Mononuclear cell (primary cell): ENCODE results near the gene STAB2. TPM values are rescaled to one million over a fixed set of nuclear protein-coding genes. Genes with fewer than 3 reads are reported as not detected.

Source experiments
- H3K27me3 ChIP-seq: 2 replicates; pipeline ENCODE4 v1.6.0; 2011; ENCODE audit warnings: low read length, control low read depth; ENCODE audit not compliant: insufficient read depth
- H3K4me1 ChIP-seq: 2 replicates; pipeline ENCODE4 v1.5.1; 2011; ENCODE audit warnings: mild to moderate bottlenecking, low read length, control low read depth; ENCODE audit not compliant: insufficient read depth
- H3K4me3 ChIP-seq: 2 replicates; pipeline ENCODE4 v1.5.1; 2011; ENCODE audit warnings: mild to moderate bottlenecking, low read length, moderate library complexity
- H3K9me3 ChIP-seq: 2 replicates; pipeline ENCODE4 v1.5.1; 2011; ENCODE audit warnings: low read depth, mild to moderate bottlenecking, control low read depth, low read length
- total RNA-seq: library from RNA; depleted of rRNA; stranded (reverse); fragments of >200 nt; gene quantifications from one replicate; pipeline ENCODE4 v1.2.3, GENCODE V29; 2012

STAB2 gene
- total RNA-seq, 1 donor: not detected

DNA sequence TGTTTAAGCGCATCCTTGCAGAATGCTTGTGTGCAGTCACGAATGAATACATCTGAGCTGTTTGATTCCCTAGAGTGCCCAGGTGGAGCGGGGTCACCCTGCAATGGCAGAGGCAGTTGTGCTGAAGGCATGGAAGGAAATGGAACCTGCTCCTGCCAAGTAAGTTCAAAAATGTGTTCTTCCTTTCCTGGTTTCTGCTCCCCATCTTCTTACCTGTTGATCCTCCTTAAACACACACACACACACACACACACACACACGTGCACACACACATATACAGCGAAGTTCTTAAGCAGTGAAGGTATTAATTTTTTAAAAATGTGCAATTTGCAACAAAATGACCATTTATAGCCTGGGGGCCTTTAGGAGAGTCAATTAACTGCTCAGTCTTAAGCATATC lies 33.3 kb downstream of the STAB2 start:
- Histone ChIP-seq H3K4me3 (no peak overlapping the region), H3K4me1 (no peaks in the 10 kb centered on the region), H3K27me3 (no peaks in the 10 kb centered on the region), H3K9me3 (no peaks in the 10 kb centered on the region)

DNA sequence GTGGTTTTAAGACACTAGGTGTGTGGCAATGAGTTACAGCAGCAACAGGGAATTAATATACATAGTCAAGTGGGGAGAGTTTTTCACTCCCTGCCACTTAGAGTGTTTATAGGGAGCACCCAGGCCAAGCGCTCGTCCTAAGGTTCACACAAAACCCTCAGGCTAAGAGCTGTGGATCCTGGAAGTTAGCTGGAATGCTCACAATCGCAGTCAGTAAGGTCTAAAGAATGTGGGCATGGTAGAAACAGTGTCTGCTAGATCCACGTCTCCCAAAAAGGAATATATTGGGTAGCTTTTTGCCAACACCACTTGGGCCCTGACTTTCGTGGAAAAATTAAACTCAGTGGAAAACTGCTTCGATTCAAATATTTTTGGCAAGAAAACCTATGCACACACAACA lies 36.6 kb downstream of the STAB2 start:
- Histone ChIP-seq H3K27me3 (no peaks in the 10 kb centered on the region), H3K4me1 (no peaks in the 10 kb centered on the region), H3K4me3 (no peak overlapping the region), H3K9me3 (no peaks in the 10 kb centered on the region)

- no peak overlapping the region for H3K4me3 ChIP-seq
- no peaks in the 10 kb centered on the region for H3K9me3 ChIP-seq
- no peaks in the 10 kb centered on the region for H3K27me3 ChIP-seq
- no peaks in the 10 kb centered on the region for H3K4me1 ChIP-seq
These were observed 39.4 kb downstream of the STAB2 start for GRCh38 chr12:103626498-103626897.

- H3K4me1 ChIP-seq: no peaks in the 10 kb centered on the region
- H3K9me3 ChIP-seq: no peaks in the 10 kb centered on the region
- no peaks in the 10 kb centered on the region for H3K27me3 ChIP-seq
- H3K4me3 ChIP-seq: no peak overlapping the region
These were observed 40.2 kb downstream of the STAB2 start for GRCh38 chr12:103627189-103627855.

DNA sequence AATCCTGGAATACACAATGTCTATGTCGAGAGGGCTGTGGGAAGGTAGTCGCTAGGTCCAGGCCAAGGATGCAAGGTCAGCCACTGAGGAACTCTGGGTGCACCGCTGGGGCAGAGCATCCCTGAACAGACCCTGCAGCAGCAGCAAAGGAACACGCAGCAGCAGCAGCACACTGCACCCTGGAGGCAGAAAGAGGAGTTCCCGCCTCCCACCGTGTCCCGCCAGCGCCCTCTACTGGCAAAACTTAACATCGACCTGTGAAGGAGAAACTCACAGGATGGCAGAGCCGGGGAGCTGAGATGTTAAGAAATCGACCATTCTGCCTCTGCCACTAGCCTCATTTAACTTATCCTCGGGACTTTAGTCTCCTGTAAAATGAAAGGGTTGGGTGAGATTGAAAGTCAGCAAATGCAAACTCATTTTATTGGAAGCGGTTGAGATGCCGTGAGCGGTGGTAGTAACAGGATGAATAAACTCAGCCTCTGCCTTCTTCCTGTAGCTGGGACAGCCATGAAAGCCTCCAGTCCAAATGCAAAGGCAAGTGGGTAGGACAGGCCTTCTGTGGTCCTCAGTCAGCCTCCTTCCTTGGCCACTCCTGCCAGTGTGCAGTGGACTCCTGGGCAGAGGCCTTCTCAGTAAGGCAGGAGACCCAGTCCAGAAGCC lies 45.6 kb downstream of the STAB2 start:
- Histone ChIP-seq H3K9me3 (no peaks in the 10 kb centered on the region), H3K4me1 (no peaks in the 10 kb centered on the region), H3K27me3 (no peaks in the 10 kb centered on the region), H3K4me3 (no peak overlapping the region)

- no peaks in the 10 kb centered on the region for H3K9me3 ChIP-seq
- H3K4me3 ChIP-seq: no peak overlapping the region
- H3K4me1 ChIP-seq: no peaks in the 10 kb centered on the region
- no peaks in the 10 kb centered on the region for H3K27me3 ChIP-seq
These were observed 47.7 kb downstream of the STAB2 start for GRCh38 chr12:103634732-103635131.

GRCh38 chr12:103635419-103635818 lies 48.3 kb downstream of the STAB2 start:
- no peaks in the 10 kb centered on the region for H3K9me3 ChIP-seq
- no peaks in the 10 kb centered on the region for H3K4me1 ChIP-seq
- H3K27me3 ChIP-seq: no peaks in the 10 kb centered on the region
- H3K4me3 ChIP-seq: no peak overlapping the region

DNA sequence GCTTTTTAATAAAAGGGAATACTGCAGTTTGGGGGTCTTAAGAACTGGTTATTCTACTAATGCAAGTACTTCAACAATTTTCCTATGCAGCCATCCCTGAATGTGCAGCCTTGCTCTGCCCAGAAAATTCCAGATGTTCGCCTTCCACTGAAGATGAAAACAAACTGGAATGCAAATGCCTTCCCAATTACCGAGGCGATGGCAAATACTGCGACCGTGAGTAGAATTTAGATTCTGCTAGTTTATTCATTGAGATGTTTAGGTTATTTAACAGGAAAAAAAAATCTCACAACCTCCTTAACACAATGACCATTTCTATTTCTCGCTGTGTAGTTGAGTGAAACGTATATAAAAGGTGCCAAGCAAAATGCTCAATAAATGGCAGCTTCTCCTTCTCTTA lies 49.9 kb downstream of the STAB2 start:
- Histone ChIP-seq H3K9me3 (no peaks in the 10 kb centered on the region), H3K4me1 (no peaks in the 10 kb centered on the region), H3K27me3 (no peaks in the 10 kb centered on the region), H3K4me3 (no peak overlapping the region)

DNA sequence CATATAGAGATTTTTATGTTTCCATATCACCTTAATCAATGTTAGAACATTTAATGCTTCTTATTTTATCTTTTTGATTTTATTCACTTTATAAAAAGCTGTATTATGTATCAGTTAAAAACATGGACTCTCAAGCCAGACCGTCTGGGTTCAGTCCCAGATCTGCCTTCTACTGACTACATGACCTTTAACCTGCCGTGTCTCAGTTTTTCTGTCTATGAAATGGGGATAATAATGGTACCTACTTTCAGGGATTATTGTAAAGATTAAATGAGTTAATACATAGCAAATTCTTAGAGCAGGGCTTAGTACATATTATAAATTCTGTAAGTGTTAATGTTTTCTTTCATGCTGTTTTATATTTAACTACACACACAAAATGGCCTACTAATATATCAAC lies 50.4 kb downstream of the STAB2 start:
- H3K4me3 ChIP-seq: no peak overlapping the region
- no peaks in the 10 kb centered on the region for H3K4me1 ChIP-seq
- H3K27me3 ChIP-seq: no peaks in the 10 kb centered on the region
- H3K9me3 ChIP-seq: no peaks in the 10 kb centered on the region

- H3K4me3 ChIP-seq: no peak overlapping the region
- H3K27me3 ChIP-seq: no peaks in the 10 kb centered on the region
- no peaks in the 10 kb centered on the region for H3K4me1 ChIP-seq
- H3K9me3 ChIP-seq: no peaks in the 10 kb centered on the region
These were observed 52.9 kb downstream of the STAB2 start for GRCh38 chr12:103639983-103640382.

DNA sequence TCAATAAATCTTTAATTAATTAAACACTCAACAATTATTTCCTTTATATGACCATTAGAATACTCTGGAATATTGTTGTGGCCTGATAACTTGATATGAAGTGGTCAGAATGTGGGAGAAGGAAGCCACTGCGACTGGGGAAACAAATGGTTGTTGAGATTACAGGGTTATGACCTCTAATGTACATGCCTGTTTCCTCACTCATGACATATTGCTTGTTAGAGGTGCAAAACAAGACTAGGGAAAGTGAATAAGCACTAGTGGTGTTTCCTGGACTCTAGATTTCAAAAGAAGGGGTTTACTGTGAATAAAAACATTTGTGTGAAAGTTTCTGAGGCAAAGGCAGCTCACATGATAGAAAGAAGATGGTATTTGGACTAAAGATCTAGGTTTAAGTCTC lies 53.3 kb downstream of the STAB2 start:
- Histone ChIP-seq H3K9me3 (no peaks in the 10 kb centered on the region), H3K27me3 (no peaks in the 10 kb centered on the region), H3K4me1 (no peaks in the 10 kb centered on the region), H3K4me3 (no peak overlapping the region)

GRCh38 chr12:103640831-103641230 lies 53.8 kb downstream of the STAB2 start:
- no peaks in the 10 kb centered on the region for H3K27me3 ChIP-seq

GRCh38 chr12:103642240-103642864 lies 55.3 kb downstream of the STAB2 start:
- H3K27me3 ChIP-seq: no peaks in the 10 kb centered on the region
- H3K9me3 ChIP-seq: no peaks in the 10 kb centered on the region
- no peak overlapping the region for H3K4me3 ChIP-seq
- no peaks in the 10 kb centered on the region for H3K4me1 ChIP-seq

More at GRCh38 chr12:103640831-103641230, 53.8 kb downstream of the STAB2 start:
- no peaks in the 10 kb centered on the region for H3K9me3 ChIP-seq
- H3K4me3 ChIP-seq: no peak overlapping the region
- no peaks in the 10 kb centered on the region for H3K4me1 ChIP-seq

GRCh38 chr12:103645202-103645601 lies 58.1 kb downstream of the STAB2 start:
- H3K27me3 ChIP-seq: no peaks in the 10 kb centered on the region
- no peaks in the 10 kb centered on the region for H3K4me1 ChIP-seq
- no peaks in the 10 kb centered on the region for H3K9me3 ChIP-seq
- H3K4me3 ChIP-seq: no peak overlapping the region

DNA sequence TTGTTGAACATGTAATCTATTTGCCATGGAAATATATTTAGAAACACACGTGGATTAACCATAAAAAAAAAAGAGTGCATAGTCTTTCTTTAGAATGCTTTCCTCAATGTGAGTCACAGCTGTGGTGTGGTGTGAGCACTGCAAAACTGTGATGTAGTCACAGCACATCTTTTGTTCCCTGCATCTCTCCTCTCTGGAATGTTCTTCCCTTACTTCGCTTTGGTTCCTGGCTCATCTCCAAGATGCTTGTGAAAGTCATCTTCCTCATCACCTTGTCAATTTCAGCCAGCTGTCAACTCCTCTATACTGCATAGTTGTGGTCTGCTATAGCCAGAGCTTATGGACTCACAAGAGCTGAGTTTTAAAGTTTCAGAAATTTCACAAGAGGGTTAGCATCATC lies 60.2 kb downstream of the STAB2 start:
- no peak overlapping the region for H3K4me3 ChIP-seq
- H3K27me3 ChIP-seq: no peaks in the 10 kb centered on the region
- H3K9me3 ChIP-seq: no peaks in the 10 kb centered on the region
- H3K4me1 ChIP-seq: no peaks in the 10 kb centered on the region

GRCh38 chr12:103652808-103653207 lies 65.7 kb downstream of the STAB2 start:
- Histone ChIP-seq H3K4me3 (no peak overlapping the region), H3K4me1 (no peaks in the 10 kb centered on the region), H3K27me3 (no peaks in the 10 kb centered on the region), H3K9me3 (no peaks in the 10 kb centered on the region)
